Right renal cortex interstitium (tissue), 3 donors: ENCODE measurements around the gene SEC24D. TPM values are rescaled to one million over a fixed set of nuclear protein-coding genes. Genes with fewer than 3 reads are reported as not detected.

Experiments used
- DNase-seq, 3 donors: peaks; one replicate each; pipeline ENCODE4 v3.0.0-alpha.2; 2013; ENCODE audit warnings: low read depth in 3 of 3, low spot score in 2 of 3
- polyA plus RNA-seq, 3 donors: library from polyadenylated mRNA; unstranded; fragments of 120-200 nt; gene quantifications; one replicate each; pipeline ENCODE4 v1.2.1, GENCODE V29; 2013; ENCODE audit not compliant: insufficient read length in 3 of 3

Gene SEC24D
- polyA plus RNA-seq, 3 donors: 41.3 to 43.0 (median 42.0) TPM

- no peak for DNase-seq
These were observed 11.1 kb upstream of the SEC24D start for GRCh38 chr4:118846979-118847378.

- DNase-seq: no peak
These were observed 9.7 kb upstream of the SEC24D start for GRCh38 chr4:118845552-118846050.

- no peak for DNase-seq
These were observed 7.3 kb upstream of the SEC24D start for GRCh38 chr4:118843237-118843636.

- DNase-seq: no peak
These were observed 6.1 kb upstream of the SEC24D start for GRCh38 chr4:118842055-118842454.

- no peak for DNase-seq
These were observed 3.4 kb upstream of the SEC24D start for GRCh38 chr4:118839221-118839927.

GRCh38 chr4:118837121-118837507 is 1.2 kb upstream of the SEC24D start:
- no peak for DNase-seq

- DNase-seq: peak; percentile 21 to 39 (median 36)
These were observed 585 bp upstream of the SEC24D start for GRCh38 chr4:118836301-118837120.

- DNase-seq: peak; percentile 47 to 65 (median 55)
These were observed 861 bp downstream of the SEC24D start for GRCh38 chr4:118834960-118835569.

- no peak for DNase-seq
These were observed 1.9 kb downstream of the SEC24D start for GRCh38 chr4:118834070-118834469.

GRCh38 chr4:118833192-118833820 is 2.6 kb downstream of the SEC24D start:
- DNase-seq: no peak

GRCh38 chr4:118829107-118829506 is 6.8 kb downstream of the SEC24D start:
- DNase-seq: no peak

- no peak for DNase-seq
These were observed 9.0 kb downstream of the SEC24D start for GRCh38 chr4:118826723-118827444.

GRCh38 chr4:118825799-118826198 is 10.1 kb downstream of the SEC24D start:
- no peak for DNase-seq

GRCh38 chr4:118824141-118824540 is 11.8 kb downstream of the SEC24D start:
- DNase-seq: no peak

GRCh38 chr4:118823471-118823870 is 12.5 kb downstream of the SEC24D start:
- no peak for DNase-seq

- no peak for DNase-seq
These were observed 14.2 kb downstream of the SEC24D start for GRCh38 chr4:118821590-118822293.

GRCh38 chr4:118817178-118817930 is 18.6 kb downstream of the SEC24D start:
- DNase-seq: no peak

- no peak for DNase-seq
These were observed 19.3 kb downstream of the SEC24D start for GRCh38 chr4:118816538-118817177.
